GM18498 (cell line): Measurements from ENCODE around the gene STX18.

Experiments
- ATAC-seq: cut with Tn5 transposase; IDR thresholded peaks from one replicate; pipeline ENCODE4 v1.9.1; 2021; ENCODE audit warnings: mild to moderate bottlenecking, moderate library complexity; ENCODE audit not compliant: unreplicated experiment

STX18 gene

GRCh38 chr4:4386736-4387392 is 155.0 kb downstream of the STX18 start, which contains the start of gene NSG1:
Gene NSG1 (plus strand): TSS chr4:4387102. CDS start chr4:4387630, 528 bp downstream.
- no peak for ATAC-seq

- ATAC-seq: no peak
Measured at GRCh38 chr4:4386296-4386735, 155.5 kb downstream of the STX18 start.

- ATAC-seq: no peak
Measured at GRCh38 chr4:4385729-4386295, 156.0 kb downstream of the STX18 start.

GRCh38 chr4:4384837-4385236 is 157.0 kb downstream of the STX18 start:
- ATAC-seq: no peak

- no peak for ATAC-seq
Measured at GRCh38 chr4:4383085-4383484, 158.8 kb downstream of the STX18 start.

GRCh38 chr4:4379540-4380087 is 162.2 kb downstream of the STX18 start:
- no peak for ATAC-seq

GRCh38 chr4:4377732-4378460 is 164.0 kb downstream of the STX18 start:
- no peak for ATAC-seq

- ATAC-seq: no peak
Measured at GRCh38 chr4:4377191-4377590, 164.7 kb downstream of the STX18 start.

GRCh38 chr4:4376074-4376473 is 165.8 kb downstream of the STX18 start:
- ATAC-seq: no peak

- ATAC-seq: no peak
Measured at GRCh38 chr4:4374388-4375098, 167.3 kb downstream of the STX18 start.
